ENCODE measurements around the gene USF3. TPM values are rescaled to one million over a fixed set of nuclear protein-coding genes. Genes with fewer than 3 reads are reported as not detected.

USF3 gene
- total and polyA plus RNA-seq, 2 of the 13 experiments (the other 11 are each of a cell fraction or from before 2014, with no cell fraction given), result 6.3 to 15.2 TPM

DNA sequence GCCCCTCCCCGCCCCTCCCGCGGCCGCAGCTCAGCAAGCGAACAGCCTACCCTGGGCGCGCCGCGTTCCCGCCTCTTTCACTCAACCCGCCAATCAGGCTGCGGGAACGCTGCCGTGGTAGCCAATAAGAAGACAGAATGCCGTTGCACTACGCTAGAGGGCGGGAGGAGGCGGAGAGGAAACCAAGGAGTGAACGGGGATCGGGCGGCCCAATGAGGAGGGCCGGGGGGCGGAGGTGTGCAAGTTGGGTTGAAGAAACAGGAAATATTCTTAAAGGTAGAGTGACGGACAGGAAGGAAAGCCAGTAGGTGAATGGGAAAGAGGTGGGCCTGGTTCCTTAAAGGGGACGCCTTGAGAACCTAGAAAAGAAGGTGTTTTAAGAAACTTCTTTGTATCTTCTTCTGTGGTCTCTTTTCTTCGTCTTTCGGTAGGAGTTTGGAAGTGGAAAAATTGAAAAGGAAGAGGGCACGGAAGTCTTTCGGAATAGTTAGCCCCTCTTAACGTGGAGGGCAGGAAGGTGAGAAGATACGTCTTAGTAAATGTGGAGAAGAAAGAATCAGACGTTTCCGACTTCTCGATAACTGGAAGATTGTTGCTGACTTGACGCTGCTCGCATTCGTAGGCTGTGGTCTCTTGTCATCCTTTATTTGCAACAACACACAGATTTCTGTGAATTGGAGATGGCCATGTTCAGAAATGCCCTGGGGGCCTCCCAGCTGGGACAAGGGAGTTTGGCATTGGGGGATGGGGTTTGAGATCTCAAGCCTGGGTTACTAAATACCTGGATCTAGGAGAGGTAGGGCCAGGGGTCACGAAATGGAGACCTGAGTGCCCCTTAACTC lies 437 bp upstream of the USF3 start (continued):
- no peak for TF ChIP-seq RORA (CRISPR knock-in tag; IDR thresholded peaks at IDR 0.05)
- no peak for TF ChIP-seq MED1 (CRISPR knock-in tag; IDR thresholded peaks at IDR 0.05)
- TF ChIP-seq KLF12 (CRISPR knock-in tag; IDR thresholded peaks at IDR 0.05; ENCODE audit: borderline replicate concordance), result no peak
- TF ChIP-seq KDM5A (IDR thresholded peaks at IDR 0.05; ENCODE audit: borderline replicate concordance, low read length), result no peak
- TF ChIP-seq ZNF180 (CRISPR knock-in tag; IDR thresholded peaks at IDR 0.05; ENCODE audit: borderline replicate concordance, low read depth), result no peak
- no peak for TF ChIP-seq SUZ12 (IDR thresholded peaks at IDR 0.05; ENCODE audit: low read depth, low read length)
- TF ChIP-seq, protein P1, sequence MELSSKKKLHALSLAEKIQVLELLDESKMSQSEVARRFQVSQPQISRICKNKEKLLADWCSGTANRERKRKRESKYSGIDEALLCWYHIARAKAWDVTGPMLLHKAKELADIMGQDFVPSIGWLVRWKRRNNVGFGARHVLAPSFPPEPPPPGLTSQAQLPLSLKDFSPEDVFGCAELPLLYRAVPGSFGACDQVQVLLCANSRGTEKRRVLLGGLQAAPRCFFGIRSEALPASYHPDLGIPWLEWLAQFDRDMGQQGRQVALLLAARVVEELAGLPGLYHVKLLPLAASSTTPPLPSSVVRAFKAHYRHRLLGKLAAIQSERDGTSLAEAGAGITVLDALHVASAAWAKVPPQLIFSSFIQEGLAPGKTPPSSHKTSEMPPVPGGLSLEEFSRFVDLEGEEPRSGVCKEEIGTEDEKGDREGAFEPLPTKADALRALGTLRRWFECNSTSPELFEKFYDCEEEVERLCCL (CRISPR knock-in tag; IDR thresholded peaks at IDR 0.05; ENCODE audit: borderline replicate concordance), result no peak
- peak; percentile 61; the same call in 1 of the 2 replicates for TF ChIP-seq MIER3 (CRISPR knock-in tag; IDR thresholded peaks at IDR 0.05; ENCODE audit: borderline replicate concordance)

- peaks cover 50% of the 10 kb centered on the region for H3K79me2 ChIP-seq (ENCODE audit: insufficient read depth, low read length)
- TSS peak; percentile 63 for BruUV-seq (replicated peaks)
- H3K9ac ChIP-seq (ENCODE audit: insufficient read depth, low read depth, low read length), result peak overlapping the region; percentile 88
- H3K4me2 ChIP-seq (ENCODE audit: low read depth, low read length), result peak overlapping the region; percentile 90
- peaks cover 54% of the 10 kb centered on the region for H3K4me1 ChIP-seq (ENCODE audit: insufficient read depth, low read length)
- CTCF ChIA-PET (ENCODE audit: low intra/inter-chr PET ratio, low total read pairs), result no interaction called here
- no peaks in the 10 kb centered on the region; a peak in 1 of 5 replicates for H3K27me3 ChIP-seq (ENCODE audit: control insufficient read depth in 1 of 2, insufficient read depth in 2 of 2, low read length in 2 of 2)
- H2AFZ ChIP-seq (ENCODE audit: low read length), result no peak overlapping the region
- WGBS (ENCODE audit: low lambda C conversion rate), result 2% methylated on average over 8 of the region's 8 CpGs
- H3K4me3 ChIP-seq (replicated peaks in 1 of 3; ENCODE audit: insufficient read depth in 1 of 3, low read depth in 2 of 3, low read length in 3 of 3), result peak overlapping the region; percentile 85 to 99 (median 92)
- no peaks in the 10 kb centered on the region for H4K20me1 ChIP-seq (ENCODE audit: insufficient read depth, low read length)
- no peaks in the 10 kb centered on the region for H3K36me3 ChIP-seq (replicated peaks in 1 of 2; ENCODE audit: control insufficient read depth in 1 of 2, insufficient read depth in 2 of 2, low read length in 2 of 2)
- no peaks in the 10 kb centered on the region for H3K9me3 ChIP-seq (ENCODE audit: low read length)
- DNase-seq (ENCODE audit: low spot score) (peak; percentile 44), FAIRE-seq (peak; percentile 74), ATAC-seq (peak; percentile 11; the same call in 2 of the 3 replicates)
- POLR2A ChIA-PET, result interaction anchor here (1.0 to 5.4 kb wide), 9 partner anchors 9 to 66 kb away, joined by 3 to 58 read pairs (median 6); partner anchors contain the start of genes ATP6V1A and NAA50
- H3K27ac ChIP-seq (ENCODE audit: extremely low read length, insufficient read depth, low read length), result peak overlapping the region; percentile 97
- intact Hi-C loops (cut with micrococcal nuclease; ENCODE audit: unreplicated experiment) (loop anchor here (5.0 kb wide), 2 partner anchors 52 to 63 kb away; partner anchors contain the start of genes ATP6V1A and NAA50), in situ Hi-C loops (cut with HindIII; ENCODE audit: extremely low pct_ligation_motif_present, low pct_unique_long_range_greater_than_20kb) (no loop called here)
- peak; percentile 73 for TF ChIP-seq SIX4 (CRISPR knock-in tag; IDR thresholded peaks at IDR 0.05)
- TF ChIP-seq GABPA (IDR thresholded peaks at IDR 0.05; ENCODE audit: low read depth, low read length), result no peak
- TF ChIP-seq GABPA (CRISPR knock-in tag; IDR thresholded peaks at IDR 0.05; ENCODE audit: low read depth), result peak; percentile 33; the same call in 1 of the 2 replicates
- 0 out of 2 replicates have a peak, but pooled peaks have one; percentile 17 for TF ChIP-seq MIXL1 (CRISPR knock-in tag; IDR thresholded peaks at IDR 0.05)
- 0 out of 2 replicates have a peak, but pooled peaks have one; percentile 20 for TF ChIP-seq ZFP36L1 (CRISPR knock-in tag; IDR thresholded peaks at IDR 0.05)
- TF ChIP-seq SNAPC2 (CRISPR knock-in tag; IDR thresholded peaks at IDR 0.05), result no peak
- 0 out of 2 replicates have a peak, but pooled peaks have one; percentile 2 for TF ChIP-seq ZSCAN21 (CRISPR knock-in tag; IDR thresholded peaks at IDR 0.05; ENCODE audit: borderline replicate concordance)
- TF ChIP-seq ARID3A (IDR thresholded peaks at IDR 0.05; ENCODE audit: low read depth, low read length), result 0 out of 2 replicates have a peak, but pooled peaks have one; percentile 10
- no peak for TF ChIP-seq RBM39 (IDR thresholded peaks at IDR 0.05; ENCODE audit: low read depth, low read length, poor library complexity, severe bottlenecking)
- 0 out of 2 replicates have a peak, but pooled peaks have one; percentile 2 for TF ChIP-seq ZNF598 (CRISPR knock-in tag; IDR thresholded peaks at IDR 0.05; ENCODE audit: borderline replicate concordance)
- TF ChIP-seq SIX1 (CRISPR knock-in tag; IDR thresholded peaks at IDR 0.05; ENCODE audit: borderline replicate concordance), result peak; percentile 89; the same call in 1 of the 2 replicates
- 0 out of 2 replicates have a peak, but pooled peaks have one; percentile 14 for TF ChIP-seq SNAI1 (CRISPR knock-in tag; IDR thresholded peaks at IDR 0.05; ENCODE audit: borderline replicate concordance)
- no peak for TF ChIP-seq MZF1 (CRISPR knock-in tag; IDR thresholded peaks at IDR 0.05; ENCODE audit: borderline replicate concordance)
These were observed 1.0 kb downstream of the USF3 start for GRCh38 chr3:113695431-113695785.
